Stimulated activated naive CD8-positive, alpha-beta T cell treated with anti-CD3 and anti-CD28 coated beads, Interleukin-15, Interleukin-2, amounts not matched to agents 100 ng/mL and 50 ng/mL, for 24 hours (primary cell): ENCODE data around the gene FANCB.
A peak's percentile ranks its signal among the peaks of the same experiment; 100 is the strongest.

ENCODE experiments used
- H3K27ac Mint-ChIP-seq: one replicate; pipeline ENCODE4 v1.8.0; 2021; ENCODE audit warnings: mild to moderate bottlenecking, mixed read lengths
- H3K27me3 Mint-ChIP-seq: one replicate; pipeline ENCODE4 v1.8.0; 2021; ENCODE audit warnings: mixed read lengths
- H3K36me3 Mint-ChIP-seq: one replicate; pipeline ENCODE4 v1.8.0; 2021; ENCODE audit warnings: low read depth, mixed read lengths
- H3K4me1 Mint-ChIP-seq: one replicate; pipeline ENCODE4 v1.8.0; 2021; ENCODE audit warnings: low read depth, mixed read lengths
- H3K4me3 Mint-ChIP-seq: one replicate; pipeline ENCODE4 v1.8.0; 2021; ENCODE audit warnings: mild to moderate bottlenecking, mixed read lengths
- H3K9me3 Mint-ChIP-seq: one replicate; pipeline ENCODE4 v1.8.0; 2021; ENCODE audit warnings: mixed read lengths

FANCB gene

DNA sequence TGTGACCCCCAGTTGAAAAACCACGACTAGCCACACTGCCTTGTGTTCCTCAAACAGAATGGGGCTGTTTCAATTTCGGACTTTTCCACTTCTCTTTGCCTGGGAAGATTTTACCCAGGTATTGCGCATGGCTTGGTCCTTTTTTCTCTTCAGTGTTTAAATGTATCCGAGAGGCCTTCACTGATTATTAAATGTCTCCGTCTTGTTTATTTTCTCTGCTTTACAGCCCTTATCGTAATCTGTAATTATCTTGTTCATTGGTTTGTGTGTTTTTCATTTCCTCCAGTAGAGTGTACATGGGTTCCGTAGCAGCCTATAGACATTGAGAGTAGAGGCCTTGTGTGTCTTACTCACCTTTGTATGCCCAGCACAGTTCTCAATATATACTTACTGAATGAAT lies 2.8 kb upstream of the FANCB start:
- Mint-ChIP-seq H3K4me3 (no peak overlapping the region), H3K27me3 (no peaks in the 10 kb centered on the region), H3K27ac (no peak overlapping the region), H3K4me1 (peaks cover 30% of the 10 kb centered on the region), H3K36me3 (peaks cover 20% of the 10 kb centered on the region), H3K9me3 (no peaks in the 10 kb centered on the region)

DNA sequence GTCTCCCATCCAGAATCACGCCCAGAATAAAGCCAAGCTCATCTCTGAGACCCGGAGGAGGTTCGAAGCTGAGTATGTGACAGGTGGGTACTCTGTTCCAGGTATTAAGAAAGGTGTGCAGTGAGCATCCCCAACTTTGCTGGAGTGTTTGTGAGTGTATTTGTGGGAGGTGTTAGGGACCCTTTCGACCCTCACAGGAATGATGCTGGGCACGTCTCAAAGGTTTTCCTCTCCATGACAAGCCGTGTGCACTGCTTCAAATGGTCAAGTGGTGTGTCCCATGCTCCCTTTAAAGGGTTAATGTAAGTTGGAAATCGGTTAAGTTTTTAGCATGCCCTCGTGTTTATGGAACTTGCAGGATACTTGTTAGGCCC lies 794 bp upstream of the FANCB start:
- peaks cover 22% of the 10 kb centered on the region for H3K36me3 Mint-ChIP-seq
- peaks cover 17% of the 10 kb centered on the region for H3K4me1 Mint-ChIP-seq
- H3K27me3 Mint-ChIP-seq, result no peaks in the 10 kb centered on the region
- H3K9me3 Mint-ChIP-seq, result no peaks in the 10 kb centered on the region
- peak overlapping the region; percentile 82 for H3K4me3 Mint-ChIP-seq
- peak overlapping the region; percentile 76 for H3K27ac Mint-ChIP-seq

DNA sequence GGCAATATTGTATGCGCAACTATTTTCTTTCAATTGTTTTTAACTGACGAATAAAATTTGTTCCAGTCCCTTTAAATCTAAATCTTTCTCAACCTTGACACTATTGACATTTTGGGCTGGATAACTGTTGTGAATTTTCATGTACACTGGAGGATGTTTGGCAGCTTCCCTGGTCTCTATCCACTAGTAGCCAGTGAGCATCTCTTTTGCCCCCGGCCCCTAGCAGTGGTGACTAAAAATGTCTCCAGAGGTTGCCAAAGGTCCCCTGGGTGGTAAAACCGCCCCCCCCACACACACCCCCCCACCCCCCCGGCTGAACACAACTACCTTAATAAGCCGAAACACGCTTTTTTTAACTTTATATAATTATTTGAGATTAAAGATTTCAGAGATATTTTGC lies 514 bp downstream of the FANCB start:
- H3K36me3 Mint-ChIP-seq, result peaks cover 31% of the 10 kb centered on the region
- H3K27me3 Mint-ChIP-seq, result no peaks in the 10 kb centered on the region
- H3K9me3 Mint-ChIP-seq, result no peaks in the 10 kb centered on the region
- H3K4me1 Mint-ChIP-seq, result peaks cover 16% of the 10 kb centered on the region
- no peak overlapping the region for H3K27ac Mint-ChIP-seq
- H3K4me3 Mint-ChIP-seq, result peak overlapping the region; percentile 81

DNA sequence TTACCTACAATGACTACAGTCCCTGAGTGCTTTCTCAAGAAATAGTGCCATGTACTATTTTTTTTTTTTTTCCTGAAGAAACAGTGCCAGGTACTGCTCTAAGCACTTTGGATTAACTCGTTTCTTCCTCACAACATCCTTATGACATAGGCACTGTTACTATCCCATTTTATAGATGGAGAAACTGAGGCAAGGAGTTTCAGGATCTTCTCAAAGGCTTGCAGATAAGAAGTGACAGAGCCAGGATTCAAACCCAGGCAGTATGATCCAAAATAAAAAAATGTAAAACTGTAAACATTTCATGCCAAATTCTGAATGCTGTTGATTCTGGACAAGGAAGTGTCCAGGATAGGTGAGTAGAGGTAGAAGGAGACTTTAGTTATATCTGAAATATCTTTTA lies 1.1 kb downstream of the FANCB start:
- Mint-ChIP-seq H3K27ac (no peak overlapping the region), H3K27me3 (no peaks in the 10 kb centered on the region), H3K9me3 (no peaks in the 10 kb centered on the region), H3K4me3 (peak overlapping the region; percentile 81), H3K36me3 (peaks cover 37% of the 10 kb centered on the region), H3K4me1 (peaks cover 16% of the 10 kb centered on the region)

DNA sequence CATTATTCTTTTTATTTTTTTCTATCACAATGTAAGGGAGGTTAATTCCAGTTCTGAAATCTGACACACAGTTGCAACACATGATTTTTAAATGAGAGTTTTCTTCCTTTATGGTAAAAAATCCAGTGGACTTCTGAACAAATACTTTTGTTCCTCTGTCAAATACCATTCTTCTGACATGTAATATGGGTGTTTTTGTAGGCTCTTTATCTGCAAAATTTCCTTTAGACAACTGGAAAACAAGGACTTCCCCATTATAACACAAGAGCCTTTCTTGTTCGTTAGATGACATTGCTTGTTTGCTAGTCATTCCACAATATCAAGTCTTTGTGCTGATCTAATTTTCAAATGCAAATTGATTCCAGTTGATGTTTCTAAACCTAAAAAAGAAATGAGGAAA lies 7.7 kb downstream of the FANCB start:
- Mint-ChIP-seq H3K27ac (no peak overlapping the region), H3K4me3 (no peak overlapping the region), H3K9me3 (no peaks in the 10 kb centered on the region), H3K36me3 (peaks cover 38% of the 10 kb centered on the region), H3K27me3 (no peaks in the 10 kb centered on the region), H3K4me1 (no peaks in the 10 kb centered on the region)

DNA sequence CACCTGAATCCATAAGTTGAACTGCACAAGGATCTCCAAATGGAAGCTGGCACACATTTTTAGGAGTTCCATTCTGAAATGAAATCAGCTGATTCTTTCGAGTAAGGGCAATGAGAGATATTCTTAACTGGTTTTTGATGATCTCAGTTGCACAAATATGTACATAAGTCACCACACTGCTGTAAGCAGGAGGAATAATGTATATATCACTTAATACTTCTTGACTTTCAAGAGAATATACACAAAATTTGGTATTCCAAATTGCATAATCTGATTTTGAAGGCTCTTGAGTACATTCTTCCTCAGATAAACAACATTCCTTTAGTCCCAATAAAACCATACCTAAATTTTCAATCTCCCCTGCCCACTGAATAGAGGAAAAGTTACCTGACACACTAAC lies 8.2 kb downstream of the FANCB start:
- no peak overlapping the region for H3K27ac Mint-ChIP-seq
- peaks cover 38% of the 10 kb centered on the region for H3K36me3 Mint-ChIP-seq
- no peaks in the 10 kb centered on the region for H3K27me3 Mint-ChIP-seq
- no peaks in the 10 kb centered on the region for H3K9me3 Mint-ChIP-seq
- no peaks in the 10 kb centered on the region for H3K4me1 Mint-ChIP-seq
- no peak overlapping the region for H3K4me3 Mint-ChIP-seq

DNA sequence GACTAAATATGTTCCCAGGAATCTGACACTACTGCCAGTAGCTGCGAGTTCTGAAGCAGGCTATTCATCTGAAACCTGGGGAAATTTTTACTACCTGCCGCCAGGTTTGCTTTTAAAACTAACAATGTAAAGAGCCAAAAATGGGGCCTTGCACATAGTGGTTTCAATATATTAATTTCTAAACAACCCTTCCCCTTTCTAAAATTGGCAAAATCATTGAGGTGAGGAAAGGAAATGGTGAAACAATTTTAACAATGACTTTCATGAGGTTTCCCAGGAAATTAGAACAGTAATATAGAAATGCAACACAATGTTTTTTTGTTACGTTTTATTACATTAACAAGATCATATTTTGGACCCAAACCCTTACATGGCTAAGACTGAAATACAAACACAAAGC lies 21.3 kb downstream of the FANCB start:
- Mint-ChIP-seq H3K27ac (no peak overlapping the region), H3K4me3 (no peak overlapping the region)

DNA sequence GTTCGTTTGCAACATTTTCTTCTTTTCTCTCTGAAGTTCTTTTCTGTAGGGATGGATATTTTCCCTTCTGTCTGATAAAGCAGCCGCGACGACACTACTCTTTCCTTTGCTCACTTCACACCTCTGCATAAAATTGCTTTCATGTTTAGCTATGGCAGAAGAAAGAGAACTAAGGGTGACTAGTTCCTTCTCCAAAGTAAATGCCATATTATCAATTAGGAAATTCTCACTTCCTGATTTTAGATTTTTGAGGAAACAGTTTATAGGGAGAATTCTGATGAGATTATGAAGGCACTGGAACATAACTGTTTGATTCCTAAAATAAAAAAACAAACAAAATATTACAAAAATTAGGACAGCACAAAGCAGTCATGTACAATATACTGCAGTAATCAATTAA lies 29.2 kb downstream of the FANCB start:
- H3K9me3 Mint-ChIP-seq, result no peaks in the 10 kb centered on the region
- H3K4me3 Mint-ChIP-seq, result no peak overlapping the region
- no peaks in the 10 kb centered on the region for H3K4me1 Mint-ChIP-seq
- H3K27ac Mint-ChIP-seq, result no peak overlapping the region
- H3K36me3 Mint-ChIP-seq, result peaks cover 51% of the 10 kb centered on the region
- H3K27me3 Mint-ChIP-seq, result no peaks in the 10 kb centered on the region

More for the DNA sequence above, 21.3 kb downstream of the FANCB start:
- Mint-ChIP-seq H3K36me3 (peaks cover 33% of the 10 kb centered on the region), H3K4me1 (no peaks in the 10 kb centered on the region), H3K27me3 (no peaks in the 10 kb centered on the region), H3K9me3 (no peaks in the 10 kb centered on the region)

DNA sequence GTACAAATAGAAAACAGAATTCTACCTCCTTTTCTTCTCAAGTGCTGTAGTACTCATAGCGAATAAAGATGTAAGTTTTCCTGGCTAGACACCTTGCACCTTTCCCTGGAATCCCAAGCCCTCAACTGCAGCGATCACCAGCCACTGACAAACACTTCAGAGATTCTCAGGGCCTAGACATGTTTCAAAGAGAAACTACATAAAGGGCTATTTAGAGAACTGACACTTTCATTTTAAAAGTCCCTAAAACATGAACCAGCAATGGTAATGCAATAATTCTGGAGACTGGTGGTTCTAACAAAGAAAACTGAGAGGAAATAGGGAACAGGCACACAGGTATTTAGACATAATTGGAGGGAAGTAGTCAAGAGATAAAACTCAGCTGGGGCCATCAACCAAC lies 35.7 kb downstream of the FANCB start:
- no peaks in the 10 kb centered on the region for H3K9me3 Mint-ChIP-seq
- no peaks in the 10 kb centered on the region for H3K4me1 Mint-ChIP-seq
- no peak overlapping the region for H3K4me3 Mint-ChIP-seq
- no peak overlapping the region for H3K27ac Mint-ChIP-seq
- no peaks in the 10 kb centered on the region for H3K27me3 Mint-ChIP-seq
- H3K36me3 Mint-ChIP-seq, result peaks cover 65% of the 10 kb centered on the region

DNA sequence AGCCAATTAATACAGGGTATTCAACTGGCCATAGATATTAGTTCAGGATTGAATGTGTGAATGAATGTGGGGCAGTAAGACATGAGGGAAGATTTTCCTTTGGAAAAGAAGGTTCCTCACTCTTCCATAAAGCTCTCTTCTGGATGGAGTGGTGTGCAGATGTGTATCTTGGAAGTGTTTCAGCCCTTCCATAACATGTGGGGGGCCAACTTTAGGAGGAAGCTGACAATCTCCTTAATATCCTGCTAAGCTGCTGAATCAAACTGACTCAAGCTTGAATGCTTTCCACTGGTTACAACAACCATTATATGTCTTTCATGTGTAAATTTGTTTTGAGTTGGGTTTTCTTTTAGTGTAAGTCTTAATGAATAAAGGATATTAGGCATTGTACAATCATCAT lies 40.3 kb downstream of the FANCB start:
- no peaks in the 10 kb centered on the region for H3K27me3 Mint-ChIP-seq
- H3K4me1 Mint-ChIP-seq, result no peaks in the 10 kb centered on the region
- H3K27ac Mint-ChIP-seq, result no peak overlapping the region
- no peak overlapping the region for H3K4me3 Mint-ChIP-seq
- H3K36me3 Mint-ChIP-seq, result peaks cover 38% of the 10 kb centered on the region
- H3K9me3 Mint-ChIP-seq, result peaks cover 3% of the 10 kb centered on the region

DNA sequence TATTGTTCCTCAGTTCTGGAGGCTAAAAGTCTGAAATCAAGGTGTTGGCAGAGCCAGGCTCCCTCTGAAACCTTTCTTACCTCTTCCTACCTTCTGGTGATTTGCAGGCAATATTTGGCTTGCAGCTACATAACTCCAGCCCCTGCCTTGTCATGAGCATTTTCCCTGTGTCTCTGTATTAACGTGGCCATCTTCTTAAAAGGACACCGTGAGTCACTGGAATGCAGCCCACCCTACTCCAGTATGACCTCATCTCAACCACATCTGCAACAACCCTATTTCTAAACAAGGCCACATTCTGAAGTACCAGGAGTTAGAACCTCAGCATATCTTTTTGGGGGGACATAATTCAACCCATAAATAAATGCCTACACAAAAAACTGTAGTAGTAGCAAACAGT lies 40.7 kb downstream of the FANCB start:
- no peaks in the 10 kb centered on the region for H3K27me3 Mint-ChIP-seq

DNA sequence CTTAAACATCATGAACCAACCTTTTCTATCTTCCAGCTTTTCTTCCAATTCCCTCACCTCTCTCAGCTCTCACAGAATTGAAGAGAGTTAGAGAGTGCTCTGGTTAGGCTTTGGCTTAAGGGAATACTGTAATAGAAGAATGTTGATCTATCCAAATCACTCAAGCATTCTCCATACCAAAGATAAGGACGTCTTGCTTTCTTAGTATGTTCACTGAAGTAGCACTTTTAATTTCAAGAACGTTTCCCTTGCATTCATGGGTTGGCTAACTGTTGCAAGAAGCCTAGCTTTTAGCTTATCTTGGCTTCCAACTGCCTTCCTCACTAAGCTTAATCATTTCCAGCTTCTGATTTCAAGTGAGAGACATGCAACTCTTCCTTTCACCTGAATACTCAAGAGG lies 43.2 kb downstream of the FANCB start:
- Mint-ChIP-seq H3K27me3 (peaks cover 7% of the 10 kb centered on the region), H3K27ac (no peak overlapping the region), H3K36me3 (peaks cover 10% of the 10 kb centered on the region), H3K9me3 (peaks cover 3% of the 10 kb centered on the region), H3K4me3 (no peak overlapping the region), H3K4me1 (no peaks in the 10 kb centered on the region)

More for the DNA sequence above, 40.7 kb downstream of the FANCB start:
- H3K4me3 Mint-ChIP-seq, result no peak overlapping the region
- no peaks in the 10 kb centered on the region for H3K4me1 Mint-ChIP-seq
- peaks cover 3% of the 10 kb centered on the region for H3K9me3 Mint-ChIP-seq
- no peak overlapping the region for H3K27ac Mint-ChIP-seq
- H3K36me3 Mint-ChIP-seq, result peaks cover 35% of the 10 kb centered on the region

DNA sequence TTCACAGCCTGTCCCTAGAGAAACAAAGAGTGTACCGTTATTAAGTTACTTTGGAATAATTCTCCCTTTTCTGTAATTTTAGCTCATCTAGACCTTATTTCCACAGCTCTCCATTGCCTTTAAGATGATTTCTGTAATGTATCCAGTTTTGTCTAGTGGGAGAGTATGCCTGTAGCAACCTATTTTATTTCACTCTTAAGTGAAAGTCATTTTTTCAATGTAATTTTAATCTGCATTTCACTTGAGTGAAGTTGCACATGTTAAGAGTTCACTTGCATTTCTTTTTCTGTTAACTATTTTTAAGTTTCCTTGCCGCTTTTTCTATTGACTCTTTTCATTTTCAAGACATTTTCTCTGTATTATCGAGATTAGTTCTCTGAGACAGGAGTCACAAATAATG lies 46.5 kb downstream of the FANCB start:
- no peaks in the 10 kb centered on the region for H3K4me1 Mint-ChIP-seq
- peaks cover 7% of the 10 kb centered on the region for H3K27me3 Mint-ChIP-seq
- H3K27ac Mint-ChIP-seq, result no peak overlapping the region
- no peaks in the 10 kb centered on the region for H3K36me3 Mint-ChIP-seq
- peaks cover 3% of the 10 kb centered on the region for H3K9me3 Mint-ChIP-seq
- no peak overlapping the region for H3K4me3 Mint-ChIP-seq

DNA sequence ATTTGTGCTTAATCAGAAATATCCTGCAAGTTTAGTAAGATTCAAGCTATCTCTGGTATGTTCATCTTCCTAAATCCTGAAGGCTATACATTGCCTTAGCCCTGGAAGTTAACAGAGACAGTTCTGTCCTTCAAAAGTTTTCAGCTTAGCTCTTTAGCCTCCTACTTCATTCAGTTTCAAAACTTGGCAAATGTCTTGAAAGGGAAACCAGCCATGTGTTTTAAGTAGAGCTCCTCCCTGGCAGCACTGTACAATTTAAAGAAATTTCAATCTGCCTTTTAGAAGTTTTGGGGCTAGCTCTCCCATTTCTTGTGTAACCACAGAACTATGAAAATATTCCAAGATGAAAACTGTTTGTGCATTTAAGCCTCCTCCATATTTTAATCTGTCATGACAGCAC lies 47.0 kb downstream of the FANCB start:
- H3K27me3 Mint-ChIP-seq, result peaks cover 7% of the 10 kb centered on the region

DNA sequence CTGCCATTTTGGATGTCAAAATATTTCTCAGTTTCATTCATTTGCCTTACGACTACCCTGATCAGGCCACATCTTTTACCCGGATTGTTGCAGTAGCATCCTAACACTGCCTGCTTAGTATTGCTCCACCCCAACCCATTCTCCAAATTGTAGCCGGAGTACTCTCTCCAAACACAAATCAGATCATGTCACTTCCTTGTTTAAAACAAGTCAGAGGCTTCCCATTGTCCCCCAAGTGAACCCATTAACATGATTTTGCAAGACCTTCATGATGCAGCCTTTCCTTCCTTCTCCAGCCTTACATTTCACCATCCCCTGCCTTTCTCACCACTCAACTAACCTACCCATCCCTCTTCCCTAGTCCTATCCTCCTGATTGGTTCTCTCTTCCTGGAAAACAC lies 53.1 kb downstream of the FANCB start:
- peaks cover 4% of the 10 kb centered on the region for H3K9me3 Mint-ChIP-seq
- H3K27me3 Mint-ChIP-seq, result no peaks in the 10 kb centered on the region
- no peak overlapping the region for H3K27ac Mint-ChIP-seq
- H3K36me3 Mint-ChIP-seq, result no peaks in the 10 kb centered on the region
- H3K4me3 Mint-ChIP-seq, result no peak overlapping the region
- no peaks in the 10 kb centered on the region for H3K4me1 Mint-ChIP-seq

More for the DNA sequence above, 47.0 kb downstream of the FANCB start:
- Mint-ChIP-seq H3K27ac (no peak overlapping the region), H3K4me3 (no peak overlapping the region), H3K4me1 (no peaks in the 10 kb centered on the region), H3K9me3 (peaks cover 3% of the 10 kb centered on the region), H3K36me3 (no peaks in the 10 kb centered on the region)

DNA sequence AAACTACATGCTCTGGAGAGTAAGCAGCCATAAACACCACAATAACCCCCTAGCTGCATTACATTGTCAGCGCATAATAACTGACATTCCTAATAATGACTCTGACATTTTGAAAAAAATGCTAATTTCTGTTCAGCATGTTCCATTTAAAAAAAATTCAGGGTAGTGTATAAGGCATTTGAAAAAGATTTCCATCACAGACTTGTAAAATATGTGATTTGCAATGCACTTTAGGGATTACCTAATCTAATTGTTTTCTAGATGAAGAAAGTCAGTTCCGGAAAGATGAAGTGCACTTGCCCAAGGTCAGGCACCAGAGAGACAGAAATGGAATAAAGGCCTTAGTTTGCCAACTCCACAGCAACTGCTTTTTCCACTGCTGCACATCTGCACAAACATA lies 55.3 kb downstream of the FANCB start:
- peaks cover 4% of the 10 kb centered on the region for H3K9me3 Mint-ChIP-seq
- H3K4me1 Mint-ChIP-seq, result no peaks in the 10 kb centered on the region
- H3K4me3 Mint-ChIP-seq, result no peak overlapping the region
- no peaks in the 10 kb centered on the region for H3K27me3 Mint-ChIP-seq
- H3K36me3 Mint-ChIP-seq, result no peaks in the 10 kb centered on the region
- no peak overlapping the region for H3K27ac Mint-ChIP-seq
